Osteocyte (in vitro differentiated cells): ENCODE measurements around the gene UBA3. TPM values are rescaled to one million over a fixed set of nuclear protein-coding genes. Genes with fewer than 3 reads are reported as not detected.

ENCODE experiments used
- DNase-seq: peaks from one replicate; pipeline ENCODE4 v3.0.0; 2021; ENCODE audit warnings: mixed read lengths; ENCODE audit not compliant: unreplicated experiment; ENCODE audit errors: extremely low spot score
- H3K27ac Mint-ChIP-seq: one replicate; pipeline ENCODE4 v1.8.0; 2021; ENCODE audit warnings: mild to moderate bottlenecking, mixed read lengths; ENCODE audit not compliant: unreplicated experiment
- H3K27me3 Mint-ChIP-seq: one replicate; pipeline ENCODE4 v1.8.0; 2021; ENCODE audit warnings: mixed read lengths; ENCODE audit not compliant: unreplicated experiment
- H3K36me3 Mint-ChIP-seq: one replicate; pipeline ENCODE4 v1.8.0; 2021; ENCODE audit warnings: mixed read lengths; ENCODE audit not compliant: unreplicated experiment
- H3K4me1 Mint-ChIP-seq: one replicate; pipeline ENCODE4 v1.8.0; 2021; ENCODE audit warnings: mixed read lengths; ENCODE audit not compliant: unreplicated experiment
- H3K4me3 Mint-ChIP-seq: one replicate; pipeline ENCODE4 v1.8.0; 2021; ENCODE audit warnings: mild to moderate bottlenecking, moderate library complexity, mixed read lengths; ENCODE audit not compliant: unreplicated experiment
- H3K9me3 Mint-ChIP-seq: one replicate; pipeline ENCODE4 v1.8.0; 2021; ENCODE audit warnings: mixed read lengths; ENCODE audit not compliant: unreplicated experiment
- total RNA-seq: library from RNA; stranded (reverse); gene quantifications from 2 replicates; pipeline ENCODE4 v1.2.1, GENCODE V29; 2021
- TF ChIP-seq, protein P1 (sequence below): fragments of 200-600 bp; sonication (generic); IDR thresholded peaks from 2 replicates; pipeline ENCODE4 v1.5.0; 2021; ENCODE audit warnings: antibody characterized with exemption, mild to moderate bottlenecking, moderate library complexity

UBA3 gene
- total RNA-seq, 1 donor from 2014 or later: 75.0 TPM

DNA sequence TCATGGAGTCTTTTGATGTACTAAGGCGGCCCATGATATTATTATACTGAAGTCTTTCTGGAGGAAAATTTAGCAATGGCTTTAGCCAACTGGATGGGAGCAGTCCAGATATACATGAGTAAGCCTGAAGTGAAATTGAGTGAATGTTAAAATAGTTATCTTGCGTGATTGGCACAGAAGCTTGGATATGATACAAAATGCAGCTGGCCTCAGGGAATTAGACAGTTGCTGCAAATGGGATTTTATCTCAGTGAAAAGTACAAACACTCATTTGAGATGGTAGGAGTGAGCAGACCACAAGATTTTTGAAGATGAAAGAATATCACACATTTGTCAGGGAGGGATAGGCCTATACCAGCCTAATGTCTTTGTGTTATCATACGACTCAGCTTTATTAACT lies 33.4 kb upstream of the UBA3 start:
- TF ChIP-seq, protein P1, sequence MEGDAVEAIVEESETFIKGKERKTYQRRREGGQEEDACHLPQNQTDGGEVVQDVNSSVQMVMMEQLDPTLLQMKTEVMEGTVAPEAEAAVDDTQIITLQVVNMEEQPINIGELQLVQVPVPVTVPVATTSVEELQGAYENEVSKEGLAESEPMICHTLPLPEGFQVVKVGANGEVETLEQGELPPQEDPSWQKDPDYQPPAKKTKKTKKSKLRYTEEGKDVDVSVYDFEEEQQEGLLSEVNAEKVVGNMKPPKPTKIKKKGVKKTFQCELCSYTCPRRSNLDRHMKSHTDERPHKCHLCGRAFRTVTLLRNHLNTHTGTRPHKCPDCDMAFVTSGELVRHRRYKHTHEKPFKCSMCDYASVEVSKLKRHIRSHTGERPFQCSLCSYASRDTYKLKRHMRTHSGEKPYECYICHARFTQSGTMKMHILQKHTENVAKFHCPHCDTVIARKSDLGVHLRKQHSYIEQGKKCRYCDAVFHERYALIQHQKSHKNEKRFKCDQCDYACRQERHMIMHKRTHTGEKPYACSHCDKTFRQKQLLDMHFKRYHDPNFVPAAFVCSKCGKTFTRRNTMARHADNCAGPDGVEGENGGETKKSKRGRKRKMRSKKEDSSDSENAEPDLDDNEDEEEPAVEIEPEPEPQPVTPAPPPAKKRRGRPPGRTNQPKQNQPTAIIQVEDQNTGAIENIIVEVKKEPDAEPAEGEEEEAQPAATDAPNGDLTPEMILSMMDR: no peak
- DNase-seq: no peak
- Mint-ChIP-seq H3K27ac (no peak overlapping the region), H3K36me3 (no peaks in the 10 kb centered on the region), H3K27me3 (no peaks in the 10 kb centered on the region), H3K4me1 (no peaks in the 10 kb centered on the region), H3K4me3 (no peak overlapping the region), H3K9me3 (no peaks in the 10 kb centered on the region)

DNA sequence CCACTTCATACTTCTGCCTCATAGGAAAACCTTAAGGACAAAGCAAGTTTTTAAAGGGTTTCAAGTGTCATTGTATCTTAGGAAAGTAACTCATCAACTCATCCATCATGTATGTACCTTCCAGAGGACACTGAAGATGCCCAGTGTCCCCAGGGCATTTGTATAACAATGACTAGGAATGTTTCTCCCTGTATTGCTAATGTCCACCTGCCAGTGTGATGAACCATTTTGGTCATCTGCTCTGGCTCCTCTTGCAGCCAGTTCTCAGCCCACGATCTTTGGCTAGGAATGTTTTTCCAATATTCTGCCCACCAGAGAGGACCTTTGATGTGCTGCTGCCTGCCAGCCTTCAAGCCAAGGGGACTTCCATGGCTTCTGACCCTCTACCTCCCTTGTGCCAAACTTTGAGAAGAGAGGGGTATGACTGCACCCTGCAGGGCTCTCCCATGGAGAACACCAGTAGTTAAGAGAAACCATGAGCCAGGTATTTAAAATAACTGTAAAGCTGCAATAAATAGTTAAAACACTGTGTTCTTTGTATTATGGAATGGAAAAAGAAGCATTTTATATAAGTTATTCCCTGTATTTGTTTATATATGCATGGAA lies 30.9 kb upstream of the UBA3 start:
- no peaks in the 10 kb centered on the region for H3K9me3 Mint-ChIP-seq
- H3K36me3 Mint-ChIP-seq: peaks cover 4% of the 10 kb centered on the region
- H3K27me3 Mint-ChIP-seq: no peaks in the 10 kb centered on the region
- DNase-seq: no peak
- peaks cover 2% of the 10 kb centered on the region for H3K4me1 Mint-ChIP-seq
- no peak overlapping the region for H3K4me3 Mint-ChIP-seq
- TF ChIP-seq, protein P1: no peak
- H3K27ac Mint-ChIP-seq: no peak overlapping the region

DNA sequence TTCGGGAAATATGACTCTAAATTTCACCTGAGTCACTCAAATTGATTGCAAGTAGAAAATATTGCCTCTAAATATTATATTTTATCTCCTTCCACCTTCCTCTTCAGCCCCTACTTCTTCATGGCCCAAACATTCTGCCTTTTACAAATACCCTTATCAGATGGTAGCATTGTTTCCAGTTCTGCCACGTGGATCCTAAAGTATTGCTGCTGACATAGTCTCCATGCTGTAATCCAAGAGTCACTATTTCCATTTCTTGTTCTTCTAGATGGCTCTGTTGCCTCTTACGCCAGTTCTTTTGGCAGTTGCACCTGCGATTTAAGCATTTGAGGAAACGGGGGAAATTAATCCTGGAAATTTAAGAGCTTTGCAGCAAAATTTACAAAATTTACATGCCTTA lies 28.6 kb upstream of the UBA3 start:
- no peaks in the 10 kb centered on the region for H3K27me3 Mint-ChIP-seq
- H3K27ac Mint-ChIP-seq: no peak overlapping the region
- no peak for DNase-seq
- peaks cover 14% of the 10 kb centered on the region for H3K4me1 Mint-ChIP-seq
- H3K9me3 Mint-ChIP-seq: no peaks in the 10 kb centered on the region
- no peak overlapping the region for H3K4me3 Mint-ChIP-seq
- H3K36me3 Mint-ChIP-seq: peaks cover 13% of the 10 kb centered on the region
- TF ChIP-seq, protein P1: no peak

DNA sequence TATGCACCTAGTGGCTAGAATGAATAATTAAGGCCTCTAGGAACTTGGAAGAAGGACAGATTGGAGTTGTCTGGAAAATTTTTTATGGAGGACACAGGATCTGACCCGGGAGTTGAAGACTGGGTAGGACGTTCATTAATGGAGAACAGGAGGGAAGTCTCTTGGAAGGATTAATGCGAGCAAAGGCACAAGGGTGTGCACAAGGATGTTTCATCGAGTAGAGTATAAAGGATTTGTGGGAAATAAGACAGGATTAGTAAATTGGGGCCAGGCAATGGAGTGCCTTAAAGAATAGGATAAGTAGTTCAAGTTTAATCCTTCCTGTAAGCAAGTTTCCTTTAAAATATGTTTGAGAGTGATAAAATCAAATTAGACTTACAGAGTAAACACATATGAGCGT lies 27.7 kb upstream of the UBA3 start:
- H3K4me1 Mint-ChIP-seq: peaks cover 14% of the 10 kb centered on the region
- no peaks in the 10 kb centered on the region for H3K9me3 Mint-ChIP-seq
- no peak overlapping the region for H3K27ac Mint-ChIP-seq
- TF ChIP-seq, protein P1: no peak
- peaks cover 22% of the 10 kb centered on the region for H3K36me3 Mint-ChIP-seq
- no peak overlapping the region for H3K4me3 Mint-ChIP-seq
- H3K27me3 Mint-ChIP-seq: no peaks in the 10 kb centered on the region
- DNase-seq: no peak

DNA sequence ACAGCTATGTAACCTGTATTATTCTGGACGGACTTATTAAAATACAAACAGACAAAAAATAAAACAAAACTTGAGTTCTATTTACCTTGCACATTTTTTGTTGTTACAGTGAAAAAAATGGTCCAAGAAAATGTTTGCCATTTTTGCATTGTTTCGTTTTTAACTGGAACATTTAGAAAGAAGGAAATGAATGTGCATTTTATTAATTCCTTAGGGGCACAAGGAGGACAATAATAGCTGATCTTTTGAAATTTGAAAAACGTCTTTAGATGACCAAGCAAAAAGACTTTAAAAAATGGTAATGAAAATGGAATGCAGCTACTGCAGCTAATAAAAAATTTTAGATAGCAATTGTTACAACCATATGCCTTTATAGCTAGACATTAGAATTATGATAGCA lies 25.2 kb upstream of the UBA3 start:
- Mint-ChIP-seq H3K4me1 (peaks cover 14% of the 10 kb centered on the region), H3K4me3 (no peak overlapping the region), H3K36me3 (peaks cover 33% of the 10 kb centered on the region), H3K27ac (peak overlapping the region; percentile 47), H3K9me3 (no peaks in the 10 kb centered on the region), H3K27me3 (no peaks in the 10 kb centered on the region)
- TF ChIP-seq, protein P1: no peak
- DNase-seq: no peak
